HL-60 (cell line): ENCODE measurements around the gene ADAMTS13.

Experiments used
- DNase-seq, 2 experiments: peaks; one replicate each; pipeline ENCODE4 v3.0.0-alpha.2; 2010 to 2020; ENCODE audit warnings: low read depth in 1 of 2, low spot score in 1 of 2
- H3K27ac ChIP-seq: fragments of 250-450 bp; sonication (Bioruptor Pico); replicated peaks from 2 replicates; pipeline ENCODE4 v1.5.1; 2020; ENCODE audit warnings: mild to moderate bottlenecking, moderate library complexity
- H3K27me3 ChIP-seq: fragments of 250-450 bp; sonication (Bioruptor Pico); 2 replicates; pipeline ENCODE4 v1.5.1; 2021; ENCODE audit warnings: mild to moderate bottlenecking, moderate library complexity; ENCODE audit not compliant: insufficient read depth, poor library complexity, severe bottlenecking
- H3K4me3 ChIP-seq: replicated peaks from 2 replicates; pipeline ENCODE4 v1.5.1; 2011; ENCODE audit warnings: mild to moderate bottlenecking, control low read depth, low read length; ENCODE audit not compliant: insufficient read depth
- CTCF ChIP-seq: IDR thresholded peaks from one replicate; pipeline ENCODE4 v1.5.1; 2011; ENCODE audit warnings: low read length, control low read depth, inconsistent platforms; ENCODE audit not compliant: insufficient read depth
- GABPA ChIP-seq: IDR thresholded peaks from 2 replicates; pipeline ENCODE4 v1.6.1; 2012; ENCODE audit warnings: low read depth
- POLR2AphosphoS5 ChIP-seq: IDR thresholded peaks from 2 replicates; pipeline ENCODE4 v1.6.1; 2012; ENCODE audit warnings: low read depth
- REST ChIP-seq: IDR thresholded peaks from 2 replicates; pipeline ENCODE4 v1.6.1; 2012; ENCODE audit warnings: low read depth; ENCODE audit not compliant: insufficient replicate concordance
- SPI1 ChIP-seq: IDR thresholded peaks from 2 replicates; pipeline ENCODE4 v1.6.1; 2012; ENCODE audit warnings: low read depth, mild to moderate bottlenecking, borderline replicate concordance

The ADAMTS13 gene

GRCh38 chr9:133393399-133393798 lies 28.8 kb upstream of the ADAMTS13 start:
- H3K27me3 ChIP-seq, result no peaks in the 10 kb centered on the region
- TF ChIP-seq REST (no peak), POLR2AphosphoS5 (no peak), CTCF (no peak), GABPA (no peak), SPI1 (no peak)
- H3K4me3 ChIP-seq, result no peak overlapping the region
- no peak for DNase-seq
- H3K27ac ChIP-seq, result no peak overlapping the region

DNA sequence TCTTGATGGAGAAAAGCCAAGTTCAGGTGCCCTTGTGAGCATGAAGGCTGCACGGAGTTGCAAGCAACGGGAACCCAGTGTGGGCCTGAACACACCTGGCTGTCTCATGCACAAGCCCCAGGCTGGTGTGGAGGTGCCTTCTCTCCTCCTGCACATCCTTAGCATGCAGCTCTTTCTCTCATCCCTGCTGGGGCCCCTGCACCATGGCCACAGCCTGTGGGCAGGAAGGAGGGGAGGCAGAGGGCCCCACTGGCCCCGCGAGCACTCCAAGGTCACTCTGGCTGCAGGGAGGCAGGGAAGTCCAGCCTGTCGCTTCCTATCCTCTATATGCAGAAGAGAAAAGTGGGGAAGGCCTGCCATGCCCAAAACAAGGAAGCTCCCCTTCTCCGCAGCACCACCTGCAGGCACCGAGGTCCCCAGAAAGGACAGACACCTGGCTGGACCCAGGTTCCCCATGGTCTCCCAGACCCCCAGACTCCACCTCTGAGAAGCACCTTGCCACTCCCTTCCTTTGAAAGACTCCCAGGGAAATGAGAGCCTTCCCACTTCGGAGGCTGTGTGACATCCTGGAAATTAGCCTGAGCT lies 27.4 kb upstream of the ADAMTS13 start:
- TF ChIP-seq POLR2AphosphoS5 (no peak), SPI1 (no peak), REST (no peak), GABPA (no peak), CTCF (no peak)
- no peak for DNase-seq
- Histone ChIP-seq H3K4me3 (no peak overlapping the region), H3K27me3 (no peaks in the 10 kb centered on the region), H3K27ac (no peak overlapping the region)

DNA sequence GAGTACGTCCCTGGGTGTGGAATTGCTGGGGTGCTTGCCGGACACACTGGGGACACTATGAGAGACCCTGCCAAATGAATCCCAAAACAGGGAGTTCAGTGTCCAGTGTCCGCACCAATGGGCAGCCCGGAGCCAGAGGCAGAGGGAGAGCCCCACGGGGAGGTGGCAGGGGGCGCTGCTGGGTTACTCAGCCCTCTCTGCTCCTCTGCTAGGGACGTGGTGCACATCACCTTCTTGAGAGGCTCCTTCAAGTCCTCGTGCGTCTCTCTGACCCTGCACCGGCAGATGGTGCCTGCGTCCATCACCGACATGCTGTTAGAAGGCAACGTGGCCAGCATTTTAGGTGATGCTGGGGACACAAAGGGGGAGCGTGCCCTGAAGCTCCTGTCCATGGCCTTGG lies 25.2 kb upstream of the ADAMTS13 start:
- DNase-seq, result no peak
- Histone ChIP-seq H3K27me3 (no peaks in the 10 kb centered on the region), H3K4me3 (no peak overlapping the region), H3K27ac (no peak overlapping the region)
- TF ChIP-seq CTCF (no peak), SPI1 (no peak), GABPA (no peak), POLR2AphosphoS5 (no peak), REST (no peak)
